ENCODE data around the gene DNAH14.

DNA sequence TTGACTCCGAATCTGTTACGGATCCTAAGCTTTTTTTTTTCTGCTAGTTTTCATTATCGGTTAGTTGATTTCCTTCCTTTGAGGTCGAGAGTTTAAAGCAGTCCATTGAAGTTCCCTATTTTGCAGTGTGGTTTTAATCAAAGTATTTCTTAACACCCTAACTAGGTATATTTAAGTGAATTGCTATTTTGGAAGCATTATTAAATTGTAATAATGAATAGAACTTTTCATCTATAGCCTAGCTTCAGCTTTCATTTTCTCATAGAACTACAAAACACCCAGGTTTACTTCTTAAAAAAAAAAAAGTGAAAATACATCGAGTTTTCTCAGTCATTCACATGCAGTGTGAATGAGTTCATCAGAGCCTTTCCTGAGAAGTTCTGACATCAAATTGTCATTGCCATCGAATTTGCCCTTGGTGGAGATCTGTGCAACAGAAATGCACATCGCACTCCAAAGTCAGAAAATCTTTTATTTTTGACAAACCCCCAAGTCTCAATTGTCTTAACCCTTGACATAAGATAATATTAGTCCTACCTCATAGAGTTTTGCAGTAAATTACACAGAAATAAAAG, 499.5 kb downstream of the DNAH14 start:
- TF ChIP-seq, protein P1, sequence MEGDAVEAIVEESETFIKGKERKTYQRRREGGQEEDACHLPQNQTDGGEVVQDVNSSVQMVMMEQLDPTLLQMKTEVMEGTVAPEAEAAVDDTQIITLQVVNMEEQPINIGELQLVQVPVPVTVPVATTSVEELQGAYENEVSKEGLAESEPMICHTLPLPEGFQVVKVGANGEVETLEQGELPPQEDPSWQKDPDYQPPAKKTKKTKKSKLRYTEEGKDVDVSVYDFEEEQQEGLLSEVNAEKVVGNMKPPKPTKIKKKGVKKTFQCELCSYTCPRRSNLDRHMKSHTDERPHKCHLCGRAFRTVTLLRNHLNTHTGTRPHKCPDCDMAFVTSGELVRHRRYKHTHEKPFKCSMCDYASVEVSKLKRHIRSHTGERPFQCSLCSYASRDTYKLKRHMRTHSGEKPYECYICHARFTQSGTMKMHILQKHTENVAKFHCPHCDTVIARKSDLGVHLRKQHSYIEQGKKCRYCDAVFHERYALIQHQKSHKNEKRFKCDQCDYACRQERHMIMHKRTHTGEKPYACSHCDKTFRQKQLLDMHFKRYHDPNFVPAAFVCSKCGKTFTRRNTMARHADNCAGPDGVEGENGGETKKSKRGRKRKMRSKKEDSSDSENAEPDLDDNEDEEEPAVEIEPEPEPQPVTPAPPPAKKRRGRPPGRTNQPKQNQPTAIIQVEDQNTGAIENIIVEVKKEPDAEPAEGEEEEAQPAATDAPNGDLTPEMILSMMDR (IDR thresholded peaks at IDR 0.05) = no peak
- no peak for TF ChIP-seq POLR2AphosphoS5 (IDR thresholded peaks at IDR 0.05)
- no peak for TF ChIP-seq POLR2A (IDR thresholded peaks at IDR 0.05)

Data from breast epithelium (tissue), 3 donors.